C4-2B (cell line): ENCODE results near the gene FREM2.

ENCODE experiments used
- ZFX ChIP-seq: fragments of 450-650 bp; IDR thresholded peaks from 2 replicates; pipeline ENCODE4 v1.6.1; 2017
- TF ChIP-seq, protein P1 (sequence below): fragments of 450-650 bp; conservative IDR thresholded peaks from 2 replicates; pipeline ENCODE4 v1.5.1; 2017; ENCODE audit warnings: mild to moderate bottlenecking

DNA sequence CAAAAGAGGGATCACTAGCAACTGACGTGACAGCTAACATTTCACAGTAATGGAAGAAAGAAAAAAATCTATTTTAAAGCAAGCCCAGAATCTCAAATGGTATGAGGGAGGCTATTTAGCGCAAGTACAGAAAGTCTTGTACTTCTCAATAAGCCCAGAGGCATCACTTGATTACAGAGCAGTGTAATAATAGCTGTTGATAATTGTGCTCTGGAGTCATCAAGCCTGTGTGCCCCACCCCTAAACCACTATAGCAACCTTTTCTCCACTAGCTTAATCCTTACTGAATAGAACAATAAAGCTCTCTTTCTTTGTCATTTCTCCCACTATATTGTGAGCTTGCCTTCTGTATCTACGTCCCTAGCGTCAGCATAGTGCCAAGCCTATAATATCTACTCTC, 56.6 kb downstream of the FREM2 start:
- TF ChIP-seq, protein P1, sequence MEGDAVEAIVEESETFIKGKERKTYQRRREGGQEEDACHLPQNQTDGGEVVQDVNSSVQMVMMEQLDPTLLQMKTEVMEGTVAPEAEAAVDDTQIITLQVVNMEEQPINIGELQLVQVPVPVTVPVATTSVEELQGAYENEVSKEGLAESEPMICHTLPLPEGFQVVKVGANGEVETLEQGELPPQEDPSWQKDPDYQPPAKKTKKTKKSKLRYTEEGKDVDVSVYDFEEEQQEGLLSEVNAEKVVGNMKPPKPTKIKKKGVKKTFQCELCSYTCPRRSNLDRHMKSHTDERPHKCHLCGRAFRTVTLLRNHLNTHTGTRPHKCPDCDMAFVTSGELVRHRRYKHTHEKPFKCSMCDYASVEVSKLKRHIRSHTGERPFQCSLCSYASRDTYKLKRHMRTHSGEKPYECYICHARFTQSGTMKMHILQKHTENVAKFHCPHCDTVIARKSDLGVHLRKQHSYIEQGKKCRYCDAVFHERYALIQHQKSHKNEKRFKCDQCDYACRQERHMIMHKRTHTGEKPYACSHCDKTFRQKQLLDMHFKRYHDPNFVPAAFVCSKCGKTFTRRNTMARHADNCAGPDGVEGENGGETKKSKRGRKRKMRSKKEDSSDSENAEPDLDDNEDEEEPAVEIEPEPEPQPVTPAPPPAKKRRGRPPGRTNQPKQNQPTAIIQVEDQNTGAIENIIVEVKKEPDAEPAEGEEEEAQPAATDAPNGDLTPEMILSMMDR, result no peak
- TF ChIP-seq ZFX, result no peak
